OCI-LY3 (cell line): ENCODE measurements around the gene TIMM22.

Experiments
- EZH2phosphoT487 ChIP-seq: fragments of 200-600 bp; shearing (Covaris generic); IDR thresholded peaks from 2 replicates; pipeline ENCODE4 v1.6.1; 2018; ENCODE audit warnings: antibody characterized with exemption, mixed run types, low read depth
- TF ChIP-seq, protein P1 (sequence below): fragments of 200-600, 300-600 bp; sonication (generic); IDR thresholded peaks from 2 replicates; pipeline ENCODE4 v1.5.1; 2014; ENCODE audit warnings: antibody characterized with exemption, low read length, low read depth

DNA sequence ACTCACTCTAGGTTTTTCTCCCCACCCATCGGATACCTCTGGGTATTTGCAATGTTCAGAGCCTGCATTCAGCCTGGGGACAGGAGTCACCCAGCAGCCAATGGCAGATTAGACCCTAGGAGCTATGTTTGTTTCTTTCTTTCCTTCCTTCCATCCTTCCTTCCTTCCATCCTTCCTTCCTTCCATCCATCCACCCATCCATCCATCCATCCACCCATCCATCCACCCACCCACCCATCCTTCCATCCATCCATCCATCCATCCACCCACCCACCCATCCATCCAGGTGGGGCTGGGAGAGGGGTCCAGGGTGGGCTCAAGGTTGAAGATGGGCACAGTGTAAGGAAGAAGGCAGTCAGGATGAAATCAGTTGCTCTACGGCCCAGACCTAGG lies 39.9 kb downstream of the TIMM22 start:
- TF ChIP-seq, protein P1, sequence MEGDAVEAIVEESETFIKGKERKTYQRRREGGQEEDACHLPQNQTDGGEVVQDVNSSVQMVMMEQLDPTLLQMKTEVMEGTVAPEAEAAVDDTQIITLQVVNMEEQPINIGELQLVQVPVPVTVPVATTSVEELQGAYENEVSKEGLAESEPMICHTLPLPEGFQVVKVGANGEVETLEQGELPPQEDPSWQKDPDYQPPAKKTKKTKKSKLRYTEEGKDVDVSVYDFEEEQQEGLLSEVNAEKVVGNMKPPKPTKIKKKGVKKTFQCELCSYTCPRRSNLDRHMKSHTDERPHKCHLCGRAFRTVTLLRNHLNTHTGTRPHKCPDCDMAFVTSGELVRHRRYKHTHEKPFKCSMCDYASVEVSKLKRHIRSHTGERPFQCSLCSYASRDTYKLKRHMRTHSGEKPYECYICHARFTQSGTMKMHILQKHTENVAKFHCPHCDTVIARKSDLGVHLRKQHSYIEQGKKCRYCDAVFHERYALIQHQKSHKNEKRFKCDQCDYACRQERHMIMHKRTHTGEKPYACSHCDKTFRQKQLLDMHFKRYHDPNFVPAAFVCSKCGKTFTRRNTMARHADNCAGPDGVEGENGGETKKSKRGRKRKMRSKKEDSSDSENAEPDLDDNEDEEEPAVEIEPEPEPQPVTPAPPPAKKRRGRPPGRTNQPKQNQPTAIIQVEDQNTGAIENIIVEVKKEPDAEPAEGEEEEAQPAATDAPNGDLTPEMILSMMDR: no peak
- TF ChIP-seq EZH2phosphoT487: no peak
